HG02678 (cell line): Measurements from ENCODE around the gene ICA1.

Experiments
- ATAC-seq: cut with Tn5 transposase; IDR thresholded peaks from one replicate; pipeline ENCODE4 v1.9.1; 2021; ENCODE audit warnings: mild to moderate bottlenecking, moderate library complexity; ENCODE audit not compliant: unreplicated experiment

ICA1 gene

GRCh38 chr7:8228766-8229674, 32.9 kb downstream of the ICA1 start:
- no peak for ATAC-seq

GRCh38 chr7:8228068-8228467, 33.9 kb downstream of the ICA1 start:
- no peak for ATAC-seq

- no peak for ATAC-seq
These were observed 34.7 kb downstream of the ICA1 start for GRCh38 chr7:8227261-8227660.

DNA sequence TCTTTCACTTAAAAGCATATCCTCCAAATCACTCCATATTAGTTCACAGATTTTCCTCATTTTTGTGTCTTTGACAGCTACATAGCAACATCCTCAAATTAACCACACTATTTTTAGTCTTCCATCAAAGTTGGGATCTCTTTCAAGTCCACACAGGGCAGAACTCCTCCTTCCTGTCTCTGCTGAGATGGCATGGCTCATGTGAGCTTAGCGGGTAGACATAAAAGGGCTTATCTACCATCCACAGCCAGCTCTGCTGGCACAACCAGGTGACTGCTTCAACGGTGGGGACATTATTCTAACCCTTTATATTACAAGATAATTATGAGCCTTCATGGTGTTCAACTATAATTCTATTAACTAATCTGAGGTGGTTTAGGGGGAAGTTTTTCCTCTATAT, 35.5 kb downstream of the ICA1 start:
- ATAC-seq, result no peak

DNA sequence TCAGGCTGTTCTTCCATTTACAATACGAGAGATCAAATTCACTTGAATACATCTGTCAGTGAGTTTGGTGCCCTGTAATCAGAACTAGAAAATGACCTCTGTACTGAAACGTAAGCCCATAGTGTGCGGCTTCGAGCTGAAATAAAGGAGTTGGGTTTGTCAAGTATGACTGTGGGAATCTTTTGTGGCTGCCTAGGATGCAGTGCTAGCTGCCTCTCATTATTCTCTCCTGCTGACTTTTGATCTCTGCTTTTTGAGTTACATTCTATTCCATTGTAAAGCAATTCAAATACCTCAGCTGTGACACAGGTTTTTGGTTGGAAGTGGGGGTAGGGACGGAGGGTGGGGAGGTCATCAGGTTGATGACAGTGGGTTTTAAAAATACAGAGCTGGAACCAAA, 40.4 kb downstream of the ICA1 start:
- ATAC-seq, result no peak

GRCh38 chr7:8221101-8221495, 40.9 kb downstream of the ICA1 start:
- ATAC-seq, result no peak

GRCh38 chr7:8220376-8221100, 41.4 kb downstream of the ICA1 start:
- ATAC-seq, result no peak

GRCh38 chr7:8217200-8218068, 44.5 kb downstream of the ICA1 start:
- no peak for ATAC-seq

- no peak for ATAC-seq
These were observed 45.7 kb downstream of the ICA1 start for GRCh38 chr7:8216334-8216690.

GRCh38 chr7:8215648-8216333, 46.2 kb downstream of the ICA1 start:
- no peak for ATAC-seq

DNA sequence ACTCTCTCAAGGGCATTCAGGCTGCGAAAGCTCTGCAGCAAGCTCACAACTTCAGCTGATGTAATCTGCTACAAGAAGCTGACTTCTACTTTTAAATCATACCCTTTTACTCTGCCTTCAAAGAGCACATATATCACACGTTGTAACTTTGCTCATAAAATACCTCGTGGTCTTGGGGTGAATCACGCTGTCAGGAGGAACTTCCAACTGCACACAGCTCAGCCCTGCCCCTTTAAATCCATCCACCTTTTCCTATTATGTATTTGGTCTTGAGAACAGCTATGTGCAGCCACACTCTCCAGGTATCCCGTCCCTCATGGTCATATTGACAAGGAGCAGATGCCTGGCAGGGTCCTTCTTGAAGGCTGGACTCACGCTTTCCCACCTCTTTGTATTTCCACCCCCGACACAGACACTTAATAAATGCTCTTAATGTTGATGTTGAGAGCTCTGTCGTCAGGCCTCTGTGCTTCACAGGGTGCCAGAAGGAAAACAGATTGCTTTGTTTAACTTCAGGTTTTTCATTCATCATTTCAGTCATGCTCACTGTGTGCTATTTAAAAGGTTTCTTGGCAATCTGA, 47.6 kb downstream of the ICA1 start:
- no peak for ATAC-seq

- no peak for ATAC-seq
These were observed 48.6 kb downstream of the ICA1 start for GRCh38 chr7:8213381-8213780.

DNA sequence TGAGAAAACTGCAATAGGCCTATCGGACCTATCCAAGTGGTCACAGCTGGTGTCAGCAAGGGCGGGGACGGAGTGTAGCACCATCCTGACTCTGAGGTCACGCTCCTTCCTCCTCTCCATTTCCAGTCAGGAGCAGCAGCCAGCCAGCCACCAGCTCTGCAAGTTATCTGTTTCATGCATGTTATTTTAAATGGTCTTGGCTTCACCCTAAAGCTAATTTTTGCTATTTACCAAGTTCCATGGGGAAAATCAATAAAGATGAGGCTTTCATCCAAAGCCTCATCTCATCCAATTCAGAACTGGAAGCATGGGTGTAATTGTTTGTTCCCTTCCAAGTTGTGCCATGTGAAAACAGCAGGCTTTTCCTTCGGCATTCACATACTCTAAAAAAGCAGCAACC, 49.3 kb downstream of the ICA1 start:
- ATAC-seq, result no peak

DNA sequence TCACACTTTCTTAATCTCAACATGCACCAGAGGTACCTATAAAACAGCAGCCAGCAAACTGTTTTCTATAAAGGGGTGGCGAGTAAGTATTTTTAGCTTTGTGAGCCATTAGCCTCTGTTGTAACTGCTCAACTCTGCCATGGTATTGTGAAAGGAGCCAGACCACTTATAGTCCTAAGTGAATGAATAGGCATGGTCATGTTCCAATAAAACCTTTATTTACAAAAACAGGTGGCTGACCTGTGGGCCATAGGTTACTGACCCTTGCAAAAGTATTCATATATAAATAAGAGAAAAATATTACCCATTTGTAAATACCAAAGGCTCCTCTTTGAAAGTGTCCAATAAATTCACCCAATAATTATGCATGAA, 50.3 kb downstream of the ICA1 start:
- no peak for ATAC-seq

- ATAC-seq, result no peak
These were observed 50.9 kb downstream of the ICA1 start for GRCh38 chr7:8210845-8211724.

DNA sequence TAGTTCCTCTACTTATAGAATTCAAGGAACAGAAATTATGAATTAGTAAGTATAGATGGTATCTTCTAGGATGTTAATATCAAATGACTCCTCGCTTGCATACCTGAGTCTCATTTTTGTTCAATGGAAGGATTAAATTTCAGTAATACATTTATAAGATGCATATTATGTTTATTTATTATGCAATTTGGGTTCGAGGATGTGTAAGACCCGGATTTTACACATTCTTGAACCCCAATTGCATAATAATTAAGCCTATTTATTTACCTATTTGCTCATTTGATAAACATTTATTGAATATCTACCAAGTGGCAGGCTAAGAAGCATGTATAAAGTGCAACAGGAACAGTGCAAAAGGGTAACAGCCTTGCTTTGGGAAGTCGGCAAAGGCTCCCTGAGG, 52.6 kb downstream of the ICA1 start:
- no peak for ATAC-seq

DNA sequence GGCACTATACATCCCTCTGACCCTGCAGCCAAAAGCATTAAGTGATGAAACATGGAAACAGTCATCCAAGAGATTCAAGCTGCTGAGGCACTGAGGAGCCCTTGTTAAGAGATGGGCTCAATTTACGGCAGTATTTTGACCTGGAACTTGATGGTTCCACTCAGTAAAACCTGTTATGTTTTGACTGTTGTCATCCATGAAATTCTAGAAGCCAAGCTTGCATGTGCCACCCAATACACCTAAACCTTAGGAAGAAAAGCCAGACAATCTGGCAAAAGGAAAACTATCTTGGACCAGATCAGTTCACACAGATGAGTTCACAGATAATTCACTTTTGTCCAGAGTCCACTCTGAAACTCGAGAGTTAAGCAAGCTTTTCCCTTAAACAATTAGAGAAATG, 53.2 kb downstream of the ICA1 start:
- no peak for ATAC-seq

GRCh38 chr7:8206956-8207355, 55.0 kb downstream of the ICA1 start:
- ATAC-seq, result no peak

GRCh38 chr7:8205537-8205936, 56.4 kb downstream of the ICA1 start:
- no peak for ATAC-seq

- no peak for ATAC-seq
These were observed 57.0 kb downstream of the ICA1 start for GRCh38 chr7:8205031-8205387.
